HepG2 (cell line): ENCODE measurements around the gene PRPF38B. TPM values are rescaled to one million over a fixed set of nuclear protein-coding genes. Genes with fewer than 3 reads are reported as not detected.

ENCODE experiments used
- CSRNP1 ChIP-seq: sonication (generic); formaldehyde crosslinking; IDR thresholded peaks from 2 replicates; pipeline ENCODE4 v1.8.1; 2023; ENCODE audit warnings: mild to moderate bottlenecking, missing genetic modification reagents
- GATAD1 ChIP-seq: IDR thresholded peaks from 2 replicates; pipeline ENCODE4 v1.6.1; 2016; ENCODE audit warnings: missing genetic modification reagents, missing compliant biosample characterization
- HHEX ChIP-seq: IDR thresholded peaks from 2 replicates; pipeline ENCODE4 v1.6.1; 2016; ENCODE audit warnings: control low read depth
- HMG20B ChIP-seq: conservative IDR thresholded peaks from 2 replicates; pipeline ENCODE4 v1.6.1; 2016; ENCODE audit warnings: missing genetic modification reagents, missing compliant biosample characterization
- KAT2B ChIP-seq: fragments of 150-350 bp; IDR thresholded peaks from 2 replicates; pipeline ENCODE4 v1.6.1; 2014; ENCODE audit warnings: low read depth, low read length, borderline replicate concordance
- ZHX2 ChIP-seq, 2 experiments: sonication (generic) in 1 of 2; formaldehyde crosslinking in 1 of 2; IDR thresholded peaks; 2 replicates each; pipeline versions ENCODE4 v1.6.1 to v1.9.0; 2014 to 2022; ENCODE audit warnings: antibody characterized with exemption in 1 of 2, borderline replicate concordance in 1 of 2, inconsistent platforms in 1 of 2, low read depth in 1 of 2, missing genetic modification reagents in 1 of 2
- ZNF280D ChIP-seq: sonication (generic); formaldehyde crosslinking; IDR thresholded peaks from 2 replicates; pipeline ENCODE4 v1.5.1; 2020; ENCODE audit warnings: mild to moderate bottlenecking, missing genetic modification reagents
- ZNF558 ChIP-seq: sonication (generic); formaldehyde crosslinking; IDR thresholded peaks from 2 replicates; pipeline ENCODE4 v1.9.0; 2022; ENCODE audit warnings: mild to moderate bottlenecking, missing genetic modification reagents, borderline replicate concordance
- polyA plus RNA-seq, 8 experiments: library from polyadenylated mRNA; depleted of rRNA in 3 of 8; stranded (reverse) in 7 of 8; unstranded in 1 of 8; fragments of >200 nt; fragmentation: Illumina TruSeq in 4 of 8; extraction: Trizol in 4 of 8; gene quantifications; 2 replicates each; pipeline versions ENCODE4 v1.2.1 to v1.2.3, GENCODE V29; 2011 to 2016; ENCODE audit warnings: low read depth in 4 of 8, missing spikeins in 1 of 8, mixed read lengths in 1 of 8; ENCODE audit not compliant: insufficient read depth in 1 of 8
- total RNA-seq, 5 experiments: library from RNA; depleted of rRNA; stranded (reverse); fragments of >200 nt; fragmentation: Illumina TruSeq; extraction: Trizol; gene quantifications; 2 replicates each; pipeline ENCODE4 v1.2.3, GENCODE V29; 2016; ENCODE audit warnings: low read depth in 1 of 5

Gene PRPF38B
- total and polyA plus RNA-seq, 2 of the 13 experiments (the other 11 are each of a cell fraction or from before 2014, with no cell fraction given), result 25.7 to 29.7 TPM

- TF ChIP-seq CSRNP1, result no peak
- TF ChIP-seq ZNF280D, result no peak
- no peak for TF ChIP-seq HMG20B (CRISPR knock-in tag)
- TF ChIP-seq GATAD1, result no peak
- no peak for TF ChIP-seq ZNF558
- TF ChIP-seq KAT2B, result no peak
- TF ChIP-seq HHEX (CRISPR knock-in tag), result no peak
- TF ChIP-seq ZHX2 (IDR thresholded peaks at IDR 0.05; ENCODE audit: low read depth), result no peak
- no peak for TF ChIP-seq ZHX2 (CRISPR knock-in tag; IDR thresholded peaks at IDR 0.05; ENCODE audit: borderline replicate concordance)
- TF ChIP-seq, all 625 proteins: peak for 0
These were observed 3.4 kb downstream of the PRPF38B start (continued) for GRCh38 chr1:108695535-108695934.
